ENCODE results near the gene CD1D. TPM values are rescaled to one million over a fixed set of nuclear protein-coding genes. Genes with fewer than 3 reads are reported as not detected.
"Not testable (repeated sequence)": the region's sequence is repeated elsewhere in the genome, so short reads cannot be mapped to it uniquely, and the experiment has no call there.

CD1D gene
- total and polyA plus RNA-seq, 4 donors: 1.1 to 8.4 (median 4.0) TPM

DNA sequence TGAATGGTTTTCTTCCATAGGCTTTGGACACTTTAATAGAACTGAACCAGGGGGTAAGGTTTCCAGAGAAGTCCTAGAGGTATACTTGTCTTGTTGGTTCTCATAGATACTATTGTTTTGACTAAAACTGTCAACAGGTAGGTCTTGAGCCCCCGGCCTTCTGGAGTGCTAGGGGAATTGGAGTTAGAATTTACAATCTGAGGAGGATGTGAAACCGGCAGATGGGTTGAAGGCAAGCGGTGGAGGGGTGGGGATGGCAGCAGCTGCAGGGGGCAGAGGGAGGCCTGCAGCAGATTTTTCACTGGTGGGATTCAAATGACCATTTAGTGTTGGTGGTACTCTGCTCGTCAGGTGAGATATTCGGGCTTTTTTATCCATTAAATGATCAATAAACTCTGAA lies 4.3 kb upstream of the CD1D start:
- Histone ChIP-seq H3K4me3 (ENCODE audit: low read depth in 1 of 3, low read length in 3 of 3) (no peak overlapping the region), H3K27me3 (ENCODE audit: control insufficient read depth in 4 of 4, insufficient read depth in 4 of 4, low read length in 3 of 4) (peaks cover 0 to 2% (median 0%) of the 10 kb centered on the region in 4 donors), H3K36me3 (ENCODE audit: control insufficient read depth in 4 of 4, insufficient read depth in 3 of 4, low read depth in 1 of 4, low read length in 3 of 4) (no peaks in the 10 kb centered on the region), H3K9ac (ENCODE audit: low read depth in 1 of 2, low read length in 2 of 2) (no peak overlapping the region), H3K4me1 (ENCODE audit: control insufficient read depth in 4 of 4, insufficient read depth in 4 of 4, low read length in 3 of 4) (peaks cover 2 to 23% (median 18%) of the 10 kb centered on the region in 4 donors), H3K9me3 (ENCODE audit: control insufficient read depth in 4 of 4, low read length in 3 of 4) (no peaks in the 10 kb centered on the region), H3K27ac (ENCODE audit: low read depth in 1 of 2, low read length in 2 of 2) (no peak overlapping the region)
- no peak for TF ChIP-seq JUND (IDR thresholded peaks at IDR 0.05)
- TF ChIP-seq RXRA (IDR thresholded peaks at IDR 0.05): no peak
- no peak for TF ChIP-seq RAD21 (IDR thresholded peaks at IDR 0.05)
- TF ChIP-seq HNF4G (IDR thresholded peaks at IDR 0.05): no peak
- DNase-seq (ENCODE audit: low spot score): no peak
- WGBS: 88% methylated on average over 5 of the region's 5 CpGs

GRCh38 chr1:158176849-158177699 lies 3.6 kb upstream of the CD1D start:
- H3K27me3 ChIP-seq (ENCODE audit: control insufficient read depth in 4 of 4, insufficient read depth in 4 of 4, low read length in 3 of 4); H3K36me3 ChIP-seq (ENCODE audit: control insufficient read depth in 4 of 4, insufficient read depth in 3 of 4, low read depth in 1 of 4, low read length in 3 of 4); H3K27ac ChIP-seq (ENCODE audit: low read depth in 1 of 2, low read length in 2 of 2); H3K9me3 ChIP-seq (ENCODE audit: control insufficient read depth in 4 of 4, low read length in 3 of 4); DNase-seq (ENCODE audit: low spot score); H3K9ac ChIP-seq (ENCODE audit: low read depth in 1 of 2, low read length in 2 of 2): not testable (repeated sequence)
- WGBS: 47% methylated on average over 20 of the region's 20 CpGs
- Histone ChIP-seq H3K4me3 (ENCODE audit: low read depth in 1 of 3, low read length in 3 of 3) (peak overlapping the region in 2 of 3 donors; percentile 57 to 80), H3K4me1 (ENCODE audit: control insufficient read depth in 4 of 4, insufficient read depth in 4 of 4, low read length in 3 of 4) (peaks cover 2 to 23% (median 19%) of the 10 kb centered on the region in 4 donors)

- peak overlapping the region; percentile 45 to 85 for H3K9ac ChIP-seq (ENCODE audit: low read depth in 1 of 2, low read length in 2 of 2)
- peak overlapping the region; percentile 57 to 80 (median 67) for H3K4me3 ChIP-seq (ENCODE audit: low read depth in 1 of 3, low read length in 3 of 3)
- H3K27ac ChIP-seq (ENCODE audit: low read depth in 1 of 2, low read length in 2 of 2): peak overlapping the region; percentile 83 to 85
- peaks cover 0 to 2% (median 0%) of the 10 kb centered on the region in 4 donors for H3K36me3 ChIP-seq (ENCODE audit: control insufficient read depth in 4 of 4, insufficient read depth in 3 of 4, low read depth in 1 of 4, low read length in 3 of 4)
- TF ChIP-seq, protein P1, sequence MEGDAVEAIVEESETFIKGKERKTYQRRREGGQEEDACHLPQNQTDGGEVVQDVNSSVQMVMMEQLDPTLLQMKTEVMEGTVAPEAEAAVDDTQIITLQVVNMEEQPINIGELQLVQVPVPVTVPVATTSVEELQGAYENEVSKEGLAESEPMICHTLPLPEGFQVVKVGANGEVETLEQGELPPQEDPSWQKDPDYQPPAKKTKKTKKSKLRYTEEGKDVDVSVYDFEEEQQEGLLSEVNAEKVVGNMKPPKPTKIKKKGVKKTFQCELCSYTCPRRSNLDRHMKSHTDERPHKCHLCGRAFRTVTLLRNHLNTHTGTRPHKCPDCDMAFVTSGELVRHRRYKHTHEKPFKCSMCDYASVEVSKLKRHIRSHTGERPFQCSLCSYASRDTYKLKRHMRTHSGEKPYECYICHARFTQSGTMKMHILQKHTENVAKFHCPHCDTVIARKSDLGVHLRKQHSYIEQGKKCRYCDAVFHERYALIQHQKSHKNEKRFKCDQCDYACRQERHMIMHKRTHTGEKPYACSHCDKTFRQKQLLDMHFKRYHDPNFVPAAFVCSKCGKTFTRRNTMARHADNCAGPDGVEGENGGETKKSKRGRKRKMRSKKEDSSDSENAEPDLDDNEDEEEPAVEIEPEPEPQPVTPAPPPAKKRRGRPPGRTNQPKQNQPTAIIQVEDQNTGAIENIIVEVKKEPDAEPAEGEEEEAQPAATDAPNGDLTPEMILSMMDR (IDR thresholded peaks at IDR 0.05; ENCODE audit: low read depth, low read length, missing input control): no peak
- no peak for TF ChIP-seq FOXA1 (IDR thresholded peaks at IDR 0.05)
- TF ChIP-seq EGR1 (IDR thresholded peaks at IDR 0.05; ENCODE audit: low read depth in 2 of 2): no peak
- TF ChIP-seq, protein P2, sequence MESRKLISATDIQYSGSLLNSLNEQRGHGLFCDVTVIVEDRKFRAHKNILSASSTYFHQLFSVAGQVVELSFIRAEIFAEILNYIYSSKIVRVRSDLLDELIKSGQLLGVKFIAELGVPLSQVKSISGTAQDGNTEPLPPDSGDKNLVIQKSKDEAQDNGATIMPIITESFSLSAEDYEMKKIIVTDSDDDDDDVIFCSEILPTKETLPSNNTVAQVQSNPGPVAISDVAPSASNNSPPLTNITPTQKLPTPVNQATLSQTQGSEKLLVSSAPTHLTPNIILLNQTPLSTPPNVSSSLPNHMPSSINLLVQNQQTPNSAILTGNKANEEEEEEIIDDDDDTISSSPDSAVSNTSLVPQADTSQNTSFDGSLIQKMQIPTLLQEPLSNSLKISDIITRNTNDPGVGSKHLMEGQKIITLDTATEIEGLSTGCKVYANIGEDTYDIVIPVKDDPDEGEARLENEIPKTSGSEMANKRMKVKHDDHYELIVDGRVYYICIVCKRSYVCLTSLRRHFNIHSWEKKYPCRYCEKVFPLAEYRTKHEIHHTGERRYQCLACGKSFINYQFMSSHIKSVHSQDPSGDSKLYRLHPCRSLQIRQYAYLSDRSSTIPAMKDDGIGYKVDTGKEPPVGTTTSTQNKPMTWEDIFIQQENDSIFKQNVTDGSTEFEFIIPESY (IDR thresholded peaks at IDR 0.05): peak; percentile 9
- peak in 1 of 2 donors; percentile 30 for TF ChIP-seq RXRA (IDR thresholded peaks at IDR 0.05)
- no peak for TF ChIP-seq NR2F2 (IDR thresholded peaks at IDR 0.05)
- TF ChIP-seq TAF1 (conservative IDR thresholded peaks at IDR 0.05): no peak
- TF ChIP-seq, protein P3, sequence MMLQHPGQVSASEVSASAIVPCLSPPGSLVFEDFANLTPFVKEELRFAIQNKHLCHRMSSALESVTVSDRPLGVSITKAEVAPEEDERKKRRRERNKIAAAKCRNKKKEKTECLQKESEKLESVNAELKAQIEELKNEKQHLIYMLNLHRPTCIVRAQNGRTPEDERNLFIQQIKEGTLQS (IDR thresholded peaks at IDR 0.05): no peak
- no peak for TF ChIP-seq HNF4G (IDR thresholded peaks at IDR 0.05)
- no peak for TF ChIP-seq FOXA2 (IDR thresholded peaks at IDR 0.05)
- TF ChIP-seq SP1 (IDR thresholded peaks at IDR 0.05): peak; percentile 23
- TF ChIP-seq GABPA (IDR thresholded peaks at IDR 0.05 in 1 of 2, conservative IDR thresholded peaks at IDR 0.05 in 1 of 2): no peak
- peak; percentile 84 for TF ChIP-seq YY1 (IDR thresholded peaks at IDR 0.05)
- no peak for TF ChIP-seq JUND (IDR thresholded peaks at IDR 0.05)
- TF ChIP-seq, protein P4, sequence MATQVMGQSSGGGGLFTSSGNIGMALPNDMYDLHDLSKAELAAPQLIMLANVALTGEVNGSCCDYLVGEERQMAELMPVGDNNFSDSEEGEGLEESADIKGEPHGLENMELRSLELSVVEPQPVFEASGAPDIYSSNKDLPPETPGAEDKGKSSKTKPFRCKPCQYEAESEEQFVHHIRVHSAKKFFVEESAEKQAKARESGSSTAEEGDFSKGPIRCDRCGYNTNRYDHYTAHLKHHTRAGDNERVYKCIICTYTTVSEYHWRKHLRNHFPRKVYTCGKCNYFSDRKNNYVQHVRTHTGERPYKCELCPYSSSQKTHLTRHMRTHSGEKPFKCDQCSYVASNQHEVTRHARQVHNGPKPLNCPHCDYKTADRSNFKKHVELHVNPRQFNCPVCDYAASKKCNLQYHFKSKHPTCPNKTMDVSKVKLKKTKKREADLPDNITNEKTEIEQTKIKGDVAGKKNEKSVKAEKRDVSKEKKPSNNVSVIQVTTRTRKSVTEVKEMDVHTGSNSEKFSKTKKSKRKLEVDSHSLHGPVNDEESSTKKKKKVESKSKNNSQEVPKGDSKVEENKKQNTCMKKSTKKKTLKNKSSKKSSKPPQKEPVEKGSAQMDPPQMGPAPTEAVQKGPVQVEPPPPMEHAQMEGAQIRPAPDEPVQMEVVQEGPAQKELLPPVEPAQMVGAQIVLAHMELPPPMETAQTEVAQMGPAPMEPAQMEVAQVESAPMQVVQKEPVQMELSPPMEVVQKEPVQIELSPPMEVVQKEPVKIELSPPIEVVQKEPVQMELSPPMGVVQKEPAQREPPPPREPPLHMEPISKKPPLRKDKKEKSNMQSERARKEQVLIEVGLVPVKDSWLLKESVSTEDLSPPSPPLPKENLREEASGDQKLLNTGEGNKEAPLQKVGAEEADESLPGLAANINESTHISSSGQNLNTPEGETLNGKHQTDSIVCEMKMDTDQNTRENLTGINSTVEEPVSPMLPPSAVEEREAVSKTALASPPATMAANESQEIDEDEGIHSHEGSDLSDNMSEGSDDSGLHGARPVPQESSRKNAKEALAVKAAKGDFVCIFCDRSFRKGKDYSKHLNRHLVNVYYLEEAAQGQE (IDR thresholded peaks at IDR 0.05): peak; percentile 54
- peak in 1 of 2 donors; percentile 12 for TF ChIP-seq RAD21 (IDR thresholded peaks at IDR 0.05)
- peak; percentile 21 to 62 for TF ChIP-seq HNF4A (conservative IDR thresholded peaks at IDR 0.05)
- peak; percentile 27 for TF ChIP-seq MAX (IDR thresholded peaks at IDR 0.05)
- H3K9me3 ChIP-seq (ENCODE audit: control insufficient read depth in 4 of 4, low read length in 3 of 4): no peaks in the 10 kb centered on the region
- peaks cover 2 to 23% (median 19%) of the 10 kb centered on the region in 4 donors for H3K4me1 ChIP-seq (ENCODE audit: control insufficient read depth in 4 of 4, insufficient read depth in 4 of 4, low read length in 3 of 4)
- peak; percentile 84 for DNase-seq (ENCODE audit: low spot score)
- H3K27me3 ChIP-seq (ENCODE audit: control insufficient read depth in 4 of 4, insufficient read depth in 4 of 4, low read length in 3 of 4): no peaks in the 10 kb centered on the region
- 12% methylated on average over 34 of the region's 34 CpGs for WGBS
Measured at GRCh38 chr1:158177700-158178450, 2.8 kb upstream of the CD1D start.

Data from liver (tissue), 9 donors.